Epithelial cell of proximal tubule (primary cell): ENCODE results near the gene CAVIN2. TPM values are rescaled to one million over a fixed set of nuclear protein-coding genes. Genes with fewer than 3 reads are reported as not detected.
A peak's percentile ranks its signal among the peaks of the same experiment; 100 is the strongest.

Experiments used
- DNase-seq: peaks from one replicate; pipeline ENCODE4 v3.0.0-alpha.2; 2011; ENCODE audit warnings: low read depth
- H3K4me3 ChIP-seq: 2 replicates; pipeline ENCODE4 v1.5.1; 2011; ENCODE audit warnings: low read depth, mild to moderate bottlenecking, low read length
- total RNA-seq: library from RNA; depleted of rRNA; stranded (reverse); fragments of >200 nt; gene quantifications from 2 replicates; pipeline ENCODE4 v1.2.3, GENCODE V29; 2015
- TF ChIP-seq, protein P1 (sequence below): conservative IDR thresholded peaks from 2 replicates; pipeline ENCODE4 v1.5.1; 2012; ENCODE audit warnings: low read depth, mild to moderate bottlenecking, low read length

CAVIN2 gene
- total RNA-seq, 1 donor from 2014 or later: 0.98 TPM

DNA sequence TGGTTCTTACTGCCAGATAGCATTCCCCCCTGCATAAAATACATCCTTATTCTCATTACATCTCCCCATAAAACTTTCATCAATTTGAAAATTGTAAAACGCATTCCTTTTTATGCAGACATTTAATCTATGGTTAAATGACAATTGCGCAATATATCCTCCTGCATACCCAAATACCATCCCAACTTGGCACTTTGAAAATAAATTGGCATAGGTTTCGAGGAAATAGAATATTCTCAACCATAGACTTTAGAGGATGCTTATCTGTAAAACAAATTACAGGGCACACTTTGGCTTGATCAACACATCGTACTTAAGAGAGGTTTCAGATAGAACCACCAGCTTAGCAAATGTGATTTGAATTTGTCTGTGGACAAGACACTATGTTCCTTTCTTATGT is 31.0 kb upstream of the CAVIN2 start:
- no peak overlapping the region for H3K4me3 ChIP-seq
- TF ChIP-seq, protein P1, sequence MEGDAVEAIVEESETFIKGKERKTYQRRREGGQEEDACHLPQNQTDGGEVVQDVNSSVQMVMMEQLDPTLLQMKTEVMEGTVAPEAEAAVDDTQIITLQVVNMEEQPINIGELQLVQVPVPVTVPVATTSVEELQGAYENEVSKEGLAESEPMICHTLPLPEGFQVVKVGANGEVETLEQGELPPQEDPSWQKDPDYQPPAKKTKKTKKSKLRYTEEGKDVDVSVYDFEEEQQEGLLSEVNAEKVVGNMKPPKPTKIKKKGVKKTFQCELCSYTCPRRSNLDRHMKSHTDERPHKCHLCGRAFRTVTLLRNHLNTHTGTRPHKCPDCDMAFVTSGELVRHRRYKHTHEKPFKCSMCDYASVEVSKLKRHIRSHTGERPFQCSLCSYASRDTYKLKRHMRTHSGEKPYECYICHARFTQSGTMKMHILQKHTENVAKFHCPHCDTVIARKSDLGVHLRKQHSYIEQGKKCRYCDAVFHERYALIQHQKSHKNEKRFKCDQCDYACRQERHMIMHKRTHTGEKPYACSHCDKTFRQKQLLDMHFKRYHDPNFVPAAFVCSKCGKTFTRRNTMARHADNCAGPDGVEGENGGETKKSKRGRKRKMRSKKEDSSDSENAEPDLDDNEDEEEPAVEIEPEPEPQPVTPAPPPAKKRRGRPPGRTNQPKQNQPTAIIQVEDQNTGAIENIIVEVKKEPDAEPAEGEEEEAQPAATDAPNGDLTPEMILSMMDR: no peak
- DNase-seq: no peak

DNA sequence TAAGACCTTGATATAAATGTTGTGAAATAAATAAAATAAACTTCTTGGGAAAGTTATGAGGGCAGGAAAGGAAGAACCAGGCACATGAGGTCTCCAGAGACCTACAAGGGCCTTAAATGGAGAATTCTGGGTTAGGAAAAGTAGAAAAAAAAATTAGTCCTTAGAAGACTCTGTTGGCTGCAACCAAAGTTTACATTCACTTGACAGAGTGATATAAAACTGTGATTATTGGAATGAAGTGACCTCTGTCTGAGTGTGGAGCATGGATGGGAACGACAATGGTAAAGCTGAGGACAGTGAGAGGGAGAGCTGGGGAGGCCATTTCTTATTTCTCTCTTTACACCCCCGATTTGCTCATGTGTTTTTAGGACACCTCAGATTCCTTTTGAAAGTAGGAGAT is 29.0 kb upstream of the CAVIN2 start:
- no peak for DNase-seq
- TF ChIP-seq, protein P1: no peak
- H3K4me3 ChIP-seq: no peak overlapping the region

DNA sequence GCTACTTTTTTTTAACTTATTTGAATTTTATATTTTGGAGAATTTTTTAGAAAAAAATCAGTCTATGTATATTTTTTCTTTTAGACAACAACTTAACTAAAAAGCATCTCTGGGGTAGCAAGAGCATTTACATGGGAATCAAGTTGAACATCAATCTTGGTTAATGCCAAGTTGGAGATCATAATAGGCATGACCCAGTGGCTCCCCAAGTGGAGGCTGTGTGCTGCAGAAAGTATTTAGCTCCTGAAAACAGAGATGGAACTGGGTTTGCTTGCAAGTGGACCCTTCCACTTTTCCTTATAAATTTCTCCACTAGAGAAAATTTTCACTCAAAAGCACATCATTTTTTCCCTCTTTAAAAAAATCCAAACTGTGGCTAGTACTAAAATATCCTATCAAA is 23.9 kb upstream of the CAVIN2 start:
- no peak overlapping the region for H3K4me3 ChIP-seq
- no peak for DNase-seq
- TF ChIP-seq, protein P1: peak; percentile 52

DNA sequence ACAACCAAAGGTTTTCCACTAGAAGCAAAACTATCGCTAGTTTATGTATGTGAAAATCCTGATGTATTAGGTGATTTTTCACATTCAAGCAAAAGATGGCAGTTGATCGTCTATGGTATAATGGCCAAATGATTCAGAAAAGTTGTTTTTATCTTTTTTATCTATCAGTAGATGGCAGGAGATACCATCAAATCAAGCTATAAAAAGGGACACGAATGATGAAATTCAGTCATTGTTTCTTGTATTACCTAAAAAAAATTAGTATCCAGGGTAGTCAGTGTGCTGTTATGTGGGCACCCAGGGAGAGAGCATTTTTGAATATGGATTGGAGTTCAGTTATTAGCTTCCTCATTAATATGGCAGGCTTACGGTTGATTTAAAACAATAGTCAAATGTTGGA is 22.9 kb upstream of the CAVIN2 start:
- TF ChIP-seq, protein P1: peak; percentile 24
- DNase-seq: no peak
- no peak overlapping the region for H3K4me3 ChIP-seq

DNA sequence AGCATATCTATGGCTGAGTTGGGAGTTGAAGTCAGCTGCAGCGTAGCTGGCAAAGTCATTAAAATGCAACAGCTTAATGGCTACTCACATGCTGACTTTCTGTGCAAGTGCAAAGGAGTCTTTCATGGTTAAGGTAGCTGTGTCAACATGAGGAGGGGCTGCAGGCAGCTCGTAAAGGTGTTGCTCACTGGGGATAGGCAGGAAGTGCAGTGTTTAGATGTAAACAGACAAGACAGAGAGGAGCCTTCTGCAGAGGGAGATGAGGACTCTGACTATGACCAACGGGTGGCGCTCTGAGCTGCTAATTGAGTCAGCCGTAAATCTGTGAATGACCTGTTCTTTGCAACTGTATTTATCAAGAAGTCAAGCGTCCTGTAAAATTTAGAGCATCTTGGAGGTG is 22.3 kb upstream of the CAVIN2 start:
- TF ChIP-seq, protein P1: peak; percentile 57
- DNase-seq: no peak

DNA sequence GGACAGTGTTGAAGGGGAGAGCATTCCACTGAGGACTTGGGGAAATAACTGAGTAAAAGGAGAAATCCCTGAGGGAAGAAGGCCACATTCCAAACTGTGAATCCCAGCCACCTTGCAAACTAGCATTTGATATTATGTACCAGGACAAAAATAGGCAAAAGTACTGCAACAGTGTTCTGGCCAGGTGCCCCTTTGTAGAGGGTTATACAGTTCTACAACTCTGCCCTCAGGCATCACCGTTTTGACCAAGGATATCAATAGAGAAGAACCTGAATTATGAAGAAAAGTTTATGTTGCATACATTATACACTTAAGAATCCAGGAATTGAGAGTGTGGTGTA is 20.6 kb upstream of the CAVIN2 start:
- DNase-seq: no peak
- no peak overlapping the region for H3K4me3 ChIP-seq
- TF ChIP-seq, protein P1: no peak

More for the DNA sequence above, 22.3 kb upstream of the CAVIN2 start:
- H3K4me3 ChIP-seq: no peak overlapping the region

DNA sequence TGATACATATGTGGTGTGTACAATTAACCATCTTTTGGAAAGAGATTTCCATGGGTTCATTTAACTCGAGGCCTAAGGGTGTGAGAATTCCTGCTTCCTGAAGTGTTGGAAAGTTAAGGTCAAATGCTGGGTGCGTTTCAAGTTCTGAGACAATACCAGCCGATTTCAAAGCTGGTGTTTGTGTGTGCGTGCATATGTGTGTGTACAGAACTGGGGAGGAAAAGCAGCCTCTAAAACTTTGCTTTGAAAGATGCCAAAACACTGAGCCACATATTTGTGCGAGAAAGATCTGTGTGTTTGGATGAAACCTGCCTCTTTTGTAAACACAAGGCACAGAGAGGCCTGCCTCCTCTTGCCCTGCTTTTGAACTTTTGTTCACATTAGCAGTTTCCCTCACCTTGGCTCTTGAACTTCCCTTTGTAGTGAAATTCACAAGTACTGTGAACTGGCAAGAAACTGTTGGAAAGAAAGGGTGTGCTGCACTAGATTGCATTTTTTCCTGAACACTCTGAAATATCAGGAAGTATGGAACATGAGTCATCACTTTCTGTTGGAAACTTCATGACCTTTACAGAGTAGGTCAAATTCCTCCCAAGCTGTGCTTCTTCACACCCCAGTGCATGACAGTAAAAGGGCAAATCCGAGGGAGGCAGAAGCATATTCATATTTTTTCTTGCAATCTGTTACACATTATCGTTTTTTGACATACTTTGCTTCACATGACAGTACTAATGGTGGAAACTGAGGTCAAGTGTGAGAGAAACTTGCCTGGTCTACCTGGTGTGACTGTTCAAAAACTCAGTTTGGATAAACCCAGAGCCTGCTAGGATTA is 20.0 kb upstream of the CAVIN2 start:
- TF ChIP-seq, protein P1: no peak

More for the DNA sequence above, 20.0 kb upstream of the CAVIN2 start:
- H3K4me3 ChIP-seq: no peak overlapping the region
- peak; percentile 93 for DNase-seq
